ENCODE measurements around the gene SOWAHA. TPM values are rescaled to one million over a fixed set of nuclear protein-coding genes. Genes with fewer than 3 reads are reported as not detected.

The SOWAHA gene
- total RNA-seq, 1 donor from 2014 or later = not detected

- peak; percentile 88 to 93 (median 93) for TF ChIP-seq CTCF (IDR thresholded peaks at IDR 0.05)
- Histone ChIP-seq H3K27ac (no peak overlapping the region), H3K9me3 (no peaks in the 10 kb centered on the region), H3K4me3 (no peak overlapping the region), H3K36me3 (no peaks in the 10 kb centered on the region), H3K4me1 (peaks cover 5 to 8% of the 10 kb centered on the region in 2 donors), H3K27me3 (no peaks in the 10 kb centered on the region)
- intact Hi-C loops (cut with DNase I) = loop anchor here (2.0 to 5.0 kb wide), 3 partner anchors 43 to 163 kb away; partner anchors contain the start of genes CCNI2, IL13 and SEPTIN8
- DNase-seq (ENCODE audit: low spot score in 2 of 2) = peak; percentile 46 to 96
Observed at GRCh38 chr5:132820162-132820754, 7.2 kb downstream of the SOWAHA start.

GRCh38 chr5:132821350-132821749, 8.2 kb downstream of the SOWAHA start:
- no peak for TF ChIP-seq CTCF (IDR thresholded peaks at IDR 0.05)
- no peaks in the 10 kb centered on the region for H3K36me3 ChIP-seq
- H3K9me3 ChIP-seq = no peaks in the 10 kb centered on the region
- no peak for DNase-seq (ENCODE audit: low spot score in 2 of 2)
- intact Hi-C loops (cut with DNase I) = loop anchor here (2.0 to 5.0 kb wide), 3 partner anchors 45 to 164 kb away; partner anchors contain the start of genes CCNI2, IL13 and SEPTIN8
- no peak overlapping the region for H3K4me3 ChIP-seq
- H3K27ac ChIP-seq = no peak overlapping the region
- no peaks in the 10 kb centered on the region for H3K27me3 ChIP-seq
- peaks cover 5 to 8% of the 10 kb centered on the region in 2 donors for H3K4me1 ChIP-seq

GRCh38 chr5:132821791-132822190, 8.7 kb downstream of the SOWAHA start:
- H3K27ac ChIP-seq = no peak overlapping the region
- no peak for TF ChIP-seq CTCF (IDR thresholded peaks at IDR 0.05)
- H3K27me3 ChIP-seq = no peaks in the 10 kb centered on the region

GRCh38 chr5:132822650-132823480, 9.8 kb downstream of the SOWAHA start:
- Histone ChIP-seq H3K27ac (no peak overlapping the region), H3K36me3 (no peaks in the 10 kb centered on the region), H3K9me3 (no peaks in the 10 kb centered on the region), H3K4me1 (peaks cover 5 to 8% of the 10 kb centered on the region in 2 donors), H3K4me3 (peak overlapping the region; percentile 35 to 63), H3K27me3 (no peaks in the 10 kb centered on the region)
- DNase-seq (ENCODE audit: low spot score in 2 of 2) = no peak
- TF ChIP-seq CTCF (IDR thresholded peaks at IDR 0.05) = peak in 2 of 3 experiments; percentile 9 to 16
- intact Hi-C loops (cut with DNase I) = loop anchor here (5.0 kb wide), 1 partner anchor 166 kb away; the partner anchor contains the start of gene IL13

More at GRCh38 chr5:132821791-132822190, 8.7 kb downstream of the SOWAHA start:
- Histone ChIP-seq H3K9me3 (no peaks in the 10 kb centered on the region), H3K36me3 (no peaks in the 10 kb centered on the region), H3K4me1 (peaks cover 5 to 8% of the 10 kb centered on the region in 2 donors), H3K4me3 (no peak overlapping the region)
- DNase-seq (ENCODE audit: low spot score in 2 of 2) = no peak
- intact Hi-C loops (cut with DNase I) = loop anchor here (2.0 to 5.0 kb wide), 3 partner anchors 45 to 164 kb away; partner anchors contain the start of genes CCNI2, IL13 and SEPTIN8

GRCh38 chr5:132823481-132824050, 10.5 kb downstream of the SOWAHA start:
- DNase-seq (ENCODE audit: low spot score in 2 of 2) = no peak
- intact Hi-C loops (cut with DNase I) = loop anchor here (5.0 kb wide), 1 partner anchor 166 kb away; the partner anchor contains the start of gene IL13
- no peak overlapping the region for H3K27ac ChIP-seq
- TF ChIP-seq CTCF (IDR thresholded peaks at IDR 0.05) = no peak
- no peaks in the 10 kb centered on the region for H3K27me3 ChIP-seq
- peaks cover 5 to 8% of the 10 kb centered on the region in 2 donors for H3K4me1 ChIP-seq
- H3K36me3 ChIP-seq = no peaks in the 10 kb centered on the region
- H3K9me3 ChIP-seq = no peaks in the 10 kb centered on the region
- peak overlapping the region; percentile 35 to 63 for H3K4me3 ChIP-seq

Measured in ascending aorta (tissue), 2 donors.